Epithelial cell of proximal tubule (primary cell): Measurements from ENCODE around the gene RNF220. TPM values are rescaled to one million over a fixed set of nuclear protein-coding genes. Genes with fewer than 3 reads are reported as not detected.
A peak's percentile ranks its signal among the peaks of the same experiment; 100 is the strongest.

ENCODE experiments used
- DNase-seq: peaks from one replicate; pipeline ENCODE4 v3.0.0-alpha.2; 2011; ENCODE audit warnings: low read depth
- H3K4me3 ChIP-seq: 2 replicates; pipeline ENCODE4 v1.5.1; 2011; ENCODE audit warnings: low read depth, mild to moderate bottlenecking, low read length
- total RNA-seq: library from RNA; depleted of rRNA; stranded (reverse); fragments of >200 nt; gene quantifications from 2 replicates; pipeline ENCODE4 v1.2.3, GENCODE V29; 2015
- TF ChIP-seq, protein P1 (sequence below): conservative IDR thresholded peaks from 2 replicates; pipeline ENCODE4 v1.5.1; 2012; ENCODE audit warnings: low read depth, mild to moderate bottlenecking, low read length

Gene RNF220
- total RNA-seq, 1 donor from 2014 or later = 152 TPM

DNA sequence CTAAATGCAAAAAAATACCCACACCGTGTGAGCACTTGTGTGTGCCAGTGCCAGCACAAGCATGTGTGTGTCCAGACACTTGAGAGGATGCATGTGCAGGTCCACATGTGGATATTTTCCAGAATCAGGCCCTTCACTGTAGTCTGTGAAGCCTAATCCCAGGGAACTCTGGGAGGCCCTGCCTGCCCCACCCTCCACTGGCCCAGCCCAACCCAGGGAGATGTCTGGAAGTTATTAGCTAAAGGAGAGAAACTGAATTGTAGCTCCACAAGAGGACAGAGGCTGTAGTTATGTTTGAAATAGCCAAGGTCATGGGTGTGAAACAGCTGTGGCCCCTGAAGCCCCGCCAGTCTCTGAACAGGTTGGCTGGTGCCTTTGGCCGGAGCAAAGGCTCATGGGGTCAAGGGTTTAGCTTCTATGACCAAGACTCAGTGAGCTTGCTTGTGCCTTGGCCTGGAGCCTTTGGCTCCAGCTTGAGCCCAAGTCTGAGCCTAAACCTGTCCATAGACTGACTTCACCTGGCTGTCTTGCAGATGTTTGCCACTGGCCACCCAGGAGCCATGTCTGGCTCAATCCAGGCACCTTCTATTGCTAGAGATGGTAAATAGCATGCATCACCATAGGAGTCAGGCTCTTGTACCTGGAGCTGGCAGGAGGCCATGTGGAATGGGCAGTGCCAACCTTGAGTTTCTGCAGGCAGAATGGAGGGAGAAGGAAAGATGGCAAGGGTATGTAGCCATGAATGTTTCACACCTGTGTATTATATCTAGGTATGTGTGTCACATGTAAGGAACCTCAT, 199.3 kb downstream of the RNF220 start:
- TF ChIP-seq, protein P1, sequence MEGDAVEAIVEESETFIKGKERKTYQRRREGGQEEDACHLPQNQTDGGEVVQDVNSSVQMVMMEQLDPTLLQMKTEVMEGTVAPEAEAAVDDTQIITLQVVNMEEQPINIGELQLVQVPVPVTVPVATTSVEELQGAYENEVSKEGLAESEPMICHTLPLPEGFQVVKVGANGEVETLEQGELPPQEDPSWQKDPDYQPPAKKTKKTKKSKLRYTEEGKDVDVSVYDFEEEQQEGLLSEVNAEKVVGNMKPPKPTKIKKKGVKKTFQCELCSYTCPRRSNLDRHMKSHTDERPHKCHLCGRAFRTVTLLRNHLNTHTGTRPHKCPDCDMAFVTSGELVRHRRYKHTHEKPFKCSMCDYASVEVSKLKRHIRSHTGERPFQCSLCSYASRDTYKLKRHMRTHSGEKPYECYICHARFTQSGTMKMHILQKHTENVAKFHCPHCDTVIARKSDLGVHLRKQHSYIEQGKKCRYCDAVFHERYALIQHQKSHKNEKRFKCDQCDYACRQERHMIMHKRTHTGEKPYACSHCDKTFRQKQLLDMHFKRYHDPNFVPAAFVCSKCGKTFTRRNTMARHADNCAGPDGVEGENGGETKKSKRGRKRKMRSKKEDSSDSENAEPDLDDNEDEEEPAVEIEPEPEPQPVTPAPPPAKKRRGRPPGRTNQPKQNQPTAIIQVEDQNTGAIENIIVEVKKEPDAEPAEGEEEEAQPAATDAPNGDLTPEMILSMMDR = no peak
- DNase-seq = no peak
- no peak overlapping the region for H3K4me3 ChIP-seq

DNA sequence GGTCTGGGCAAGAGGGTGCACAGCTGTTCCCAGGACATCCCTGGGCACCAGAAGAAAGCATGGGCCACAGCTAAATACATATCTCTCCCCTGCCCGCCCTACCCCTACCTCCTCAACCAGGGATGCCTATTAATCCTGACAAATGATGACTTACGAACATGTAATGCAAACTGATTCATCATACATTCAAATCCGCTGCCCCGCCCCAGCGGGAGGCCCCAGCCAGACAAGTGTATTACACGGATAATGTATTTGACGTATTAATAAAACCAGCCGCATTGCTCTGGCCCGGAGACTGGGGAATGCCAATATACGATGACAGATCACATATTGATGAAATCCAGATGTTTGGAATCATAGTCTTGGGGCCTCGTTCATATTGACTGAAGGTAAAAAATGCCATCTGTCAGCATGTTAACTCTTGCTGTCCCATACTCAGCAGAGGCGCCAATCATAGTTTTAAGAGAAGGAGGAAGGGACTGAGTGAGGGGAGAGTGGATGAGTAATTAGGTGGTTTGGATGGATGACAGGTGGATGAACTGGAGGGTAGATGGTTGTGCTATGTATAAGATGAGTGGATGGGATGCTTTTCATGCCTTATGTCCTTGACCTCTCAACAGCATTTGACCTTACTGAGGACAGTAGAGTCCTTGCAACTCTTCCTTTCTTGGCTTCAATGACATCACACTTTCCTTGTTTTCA, 201.0 kb downstream of the RNF220 start:
- no peak overlapping the region for H3K4me3 ChIP-seq
- TF ChIP-seq, protein P1 = no peak
- DNase-seq = no peak

DNA sequence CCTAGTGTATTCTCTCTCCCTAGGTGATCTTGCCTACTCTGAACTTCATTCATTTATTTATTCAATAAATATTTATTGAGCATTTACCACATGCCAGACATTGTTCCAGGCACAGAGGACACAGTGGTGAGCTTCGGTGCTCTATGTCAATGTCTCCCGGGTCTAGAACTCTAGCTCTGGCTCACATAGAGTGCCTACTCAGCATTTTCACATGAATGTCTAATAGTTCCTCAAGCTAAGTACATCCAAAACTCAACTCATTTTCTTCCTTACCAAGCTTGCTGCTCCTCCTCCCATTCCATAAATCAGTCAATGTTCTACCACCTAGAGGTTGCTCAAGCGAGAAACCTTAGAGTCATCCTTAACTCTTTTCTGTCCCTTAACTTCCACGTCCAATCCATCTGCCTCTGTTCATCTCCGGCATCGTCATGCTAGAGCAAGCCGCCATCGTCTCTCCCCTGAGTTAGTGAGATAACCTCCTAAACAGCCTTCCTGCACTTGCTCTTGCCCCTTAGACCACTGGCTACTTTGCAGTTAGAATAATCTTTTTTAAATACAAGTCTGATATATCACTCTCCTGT, 201.7 kb downstream of the RNF220 start:
- DNase-seq = no peak
- no peak overlapping the region for H3K4me3 ChIP-seq
- TF ChIP-seq, protein P1 = no peak

DNA sequence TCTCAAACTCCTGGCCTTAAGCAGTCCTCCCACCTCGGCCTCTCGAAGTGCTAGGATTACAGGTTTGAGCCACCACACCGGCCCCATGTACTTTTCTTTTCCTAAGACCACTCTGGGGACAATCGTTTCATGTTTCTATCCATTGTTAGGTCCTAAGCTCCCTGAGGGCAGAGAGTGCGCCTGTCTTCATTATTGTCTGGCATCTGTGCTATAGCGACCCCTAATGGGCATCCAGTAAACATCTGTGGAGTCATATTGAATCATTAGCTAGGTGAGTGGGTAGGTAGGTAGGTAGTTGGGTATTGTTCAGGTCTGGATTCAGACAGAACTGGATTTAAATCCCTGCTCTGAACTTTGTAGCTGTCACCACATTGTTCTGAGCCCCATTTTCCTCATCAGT, 203.1 kb downstream of the RNF220 start:
- no peak overlapping the region for H3K4me3 ChIP-seq
- no peak for DNase-seq
- TF ChIP-seq, protein P1 = peak; percentile 46

DNA sequence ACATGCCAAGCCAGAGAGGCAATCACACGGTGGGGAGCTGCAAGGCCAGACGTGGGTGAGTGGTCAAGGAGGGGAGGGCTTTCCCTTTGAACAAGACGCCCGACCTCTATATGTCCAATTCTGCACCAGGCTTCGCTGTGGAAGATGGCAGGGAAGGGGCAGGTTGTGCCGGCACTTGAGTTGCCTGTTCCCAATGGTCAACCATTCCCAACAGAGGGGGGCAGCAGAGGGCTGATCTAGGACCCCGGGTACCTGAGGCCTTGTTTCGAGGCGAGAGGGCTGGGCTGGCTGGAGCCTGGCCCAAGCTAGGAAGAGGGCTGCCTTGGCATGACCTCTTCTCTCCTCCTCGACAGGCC, 204.3 kb downstream of the RNF220 start:
- no peak overlapping the region for H3K4me3 ChIP-seq
- TF ChIP-seq, protein P1 = peak; percentile 80
- DNase-seq = no peak

DNA sequence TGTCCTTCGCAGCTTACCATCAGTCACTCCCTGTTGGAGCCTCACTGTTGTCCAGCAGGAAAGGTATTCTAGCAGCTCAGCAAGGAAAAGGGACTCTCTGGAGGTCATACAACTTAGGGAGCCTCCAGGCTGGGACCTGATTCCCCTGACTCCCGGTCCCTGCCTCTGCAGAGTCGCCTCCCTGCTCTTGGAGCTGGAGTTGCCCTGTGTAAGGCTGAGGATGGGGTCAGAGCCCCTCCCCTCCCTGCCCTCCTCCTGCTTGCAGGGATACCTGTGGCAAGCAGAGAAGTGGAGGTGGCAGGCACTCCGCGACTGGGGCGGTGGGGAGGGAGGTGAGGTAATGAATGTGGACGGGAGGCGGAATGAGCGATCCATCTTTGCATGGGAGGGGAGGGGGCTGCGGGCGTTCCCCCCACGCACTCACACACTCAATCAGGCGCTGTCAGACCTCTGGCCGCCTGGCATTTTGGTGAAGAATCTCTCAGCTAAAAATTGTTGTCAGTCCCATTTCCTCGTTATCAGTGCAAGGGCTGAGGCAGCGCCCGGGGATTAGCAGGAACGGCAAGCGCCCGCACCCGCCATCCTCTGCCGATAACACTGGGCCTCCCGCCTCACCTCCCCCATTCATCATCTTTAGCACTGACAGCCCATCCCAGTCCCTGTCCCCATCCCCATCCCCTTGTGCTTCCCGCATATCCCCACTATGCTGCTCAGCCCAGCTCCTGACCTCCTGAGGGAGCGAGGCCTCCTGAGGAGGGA, 204.9 kb downstream of the RNF220 start:
- H3K4me3 ChIP-seq = no peak overlapping the region
- TF ChIP-seq, protein P1 = no peak
- no peak for DNase-seq
